Ascending aorta (tissue), 2 donors: Measurements from ENCODE around the gene DTNB. TPM values are rescaled to one million over a fixed set of nuclear protein-coding genes. Genes with fewer than 3 reads are reported as not detected.

Source experiments
- DNase-seq, 2 donors: peaks; one replicate each; pipeline ENCODE4 v3.0.0-alpha.2; 2019; ENCODE audit warnings: low spot score in 2 of 2
- H3K27ac ChIP-seq, 2 donors: fragments of 200-600 bp; sonication (generic); one replicate each; pipeline ENCODE4 v1.5.1; 2016 to 2017; ENCODE audit warnings: mild to moderate bottlenecking in 1 of 2
- H3K27me3 ChIP-seq: fragments of 200-600 bp; sonication (generic); one replicate; pipeline ENCODE4 v1.5.1; 2017
- H3K36me3 ChIP-seq, 2 donors: fragments of 200-600 bp; sonication (generic); one replicate each; pipeline ENCODE4 v1.5.1; 2016
- H3K4me1 ChIP-seq, 2 donors: fragments of 200-600 bp; sonication (generic); one replicate each; pipeline ENCODE4 v1.5.1; 2016 to 2017; ENCODE audit warnings: mild to moderate bottlenecking in 1 of 2
- H3K4me3 ChIP-seq, 2 donors: fragments of 200-600 bp; sonication (generic); one replicate each; pipeline ENCODE4 v1.5.1; 2016 to 2017; ENCODE audit warnings: mild to moderate bottlenecking in 1 of 2
- H3K9me3 ChIP-seq, 2 donors: fragments of 200-600 bp; sonication (generic); one replicate each; pipeline ENCODE4 v1.5.1; 2016
- intact Hi-C: fragments of 100-400 bp; cut with DNase I; formaldehyde crosslinking; loops from one replicate; pipeline ENCODE4 v1.15.1; 2023
- total RNA-seq: library from RNA; depleted of rRNA; stranded (reverse); fragments of >200 nt; gene quantifications from one replicate; pipeline ENCODE4 v1.1.0, GENCODE V29; 2016
- TF ChIP-seq, protein P1 (sequence below), 3 experiments: fragments of 200-600 bp in 2 of 3; fragments of 450-650 bp in 1 of 3; sonication (generic) in 2 of 3; IDR thresholded peaks; one replicate each; pipeline ENCODE4 v1.5.1; 2016 to 2019; ENCODE audit warnings: antibody characterized with exemption in 3 of 3, mild to moderate bottlenecking in 1 of 3, moderate library complexity in 1 of 3

DTNB gene
- total RNA-seq, result 22.7 TPM

- TF ChIP-seq, protein P1, sequence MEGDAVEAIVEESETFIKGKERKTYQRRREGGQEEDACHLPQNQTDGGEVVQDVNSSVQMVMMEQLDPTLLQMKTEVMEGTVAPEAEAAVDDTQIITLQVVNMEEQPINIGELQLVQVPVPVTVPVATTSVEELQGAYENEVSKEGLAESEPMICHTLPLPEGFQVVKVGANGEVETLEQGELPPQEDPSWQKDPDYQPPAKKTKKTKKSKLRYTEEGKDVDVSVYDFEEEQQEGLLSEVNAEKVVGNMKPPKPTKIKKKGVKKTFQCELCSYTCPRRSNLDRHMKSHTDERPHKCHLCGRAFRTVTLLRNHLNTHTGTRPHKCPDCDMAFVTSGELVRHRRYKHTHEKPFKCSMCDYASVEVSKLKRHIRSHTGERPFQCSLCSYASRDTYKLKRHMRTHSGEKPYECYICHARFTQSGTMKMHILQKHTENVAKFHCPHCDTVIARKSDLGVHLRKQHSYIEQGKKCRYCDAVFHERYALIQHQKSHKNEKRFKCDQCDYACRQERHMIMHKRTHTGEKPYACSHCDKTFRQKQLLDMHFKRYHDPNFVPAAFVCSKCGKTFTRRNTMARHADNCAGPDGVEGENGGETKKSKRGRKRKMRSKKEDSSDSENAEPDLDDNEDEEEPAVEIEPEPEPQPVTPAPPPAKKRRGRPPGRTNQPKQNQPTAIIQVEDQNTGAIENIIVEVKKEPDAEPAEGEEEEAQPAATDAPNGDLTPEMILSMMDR (IDR thresholded peaks at IDR 0.05), result no peak
- intact Hi-C loops, result loop anchor here (2.0 to 10.0 kb wide), 5 partner anchors 55 to 1541 kb away; partner anchors contain the start of genes ASXL2, ATRAID, CAD and DNAJC27
- H3K4me3 ChIP-seq, result peak within 1 kb of the TSS; percentile 77 to 85
Measured at GRCh38 chr2:25673300-25674076, at the start of gene DTNB. TSS of gene DTNB (minus strand) at chr2:25673577. CDS start at chr2:25652660, 20,917 bp downstream.

DNA sequence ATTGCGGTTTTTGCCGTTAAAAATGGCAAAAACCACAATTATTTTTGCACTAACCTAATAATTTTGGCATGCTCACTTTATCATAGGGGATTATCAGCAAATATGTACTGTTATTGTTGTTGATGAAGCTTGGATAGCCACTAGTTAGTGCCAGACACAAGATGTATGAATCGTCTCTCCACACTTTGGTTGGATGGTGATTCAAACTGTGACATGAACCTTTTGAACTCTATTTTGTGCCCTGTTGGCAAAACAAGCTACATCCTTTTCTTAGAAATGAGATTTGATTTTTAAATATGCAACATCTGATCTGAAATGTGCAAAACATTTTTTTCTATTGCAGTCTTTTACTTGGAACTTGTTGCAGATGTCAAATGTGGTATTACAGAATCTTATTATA is 48.8 kb upstream of the DTNB start:
- H3K4me3 ChIP-seq, result no peak overlapping the region
- H3K27me3 ChIP-seq, result no peaks in the 10 kb centered on the region
- H3K27ac ChIP-seq, result no peak overlapping the region
- TF ChIP-seq, protein P1 (IDR thresholded peaks at IDR 0.05), result no peak
- intact Hi-C loops, result no loop called here
- no peak for DNase-seq
- no peaks in the 10 kb centered on the region for H3K4me1 ChIP-seq
- no peaks in the 10 kb centered on the region for H3K36me3 ChIP-seq
- H3K9me3 ChIP-seq, result no peaks in the 10 kb centered on the region

More at GRCh38 chr2:25673300-25674076, at the start of gene DTNB:
- peaks cover 8 to 11% of the 10 kb centered on the region in 2 donors for H3K4me1 ChIP-seq
- peak within 1 kb of the TSS; percentile 83 to 84 for H3K27ac ChIP-seq
- no peaks in the 10 kb centered on the region for H3K9me3 ChIP-seq
- H3K27me3 ChIP-seq, result no peaks in the 10 kb centered on the region
- peak; percentile 59 to 92 for DNase-seq
- no peaks in the 10 kb centered on the region for H3K36me3 ChIP-seq

DNA sequence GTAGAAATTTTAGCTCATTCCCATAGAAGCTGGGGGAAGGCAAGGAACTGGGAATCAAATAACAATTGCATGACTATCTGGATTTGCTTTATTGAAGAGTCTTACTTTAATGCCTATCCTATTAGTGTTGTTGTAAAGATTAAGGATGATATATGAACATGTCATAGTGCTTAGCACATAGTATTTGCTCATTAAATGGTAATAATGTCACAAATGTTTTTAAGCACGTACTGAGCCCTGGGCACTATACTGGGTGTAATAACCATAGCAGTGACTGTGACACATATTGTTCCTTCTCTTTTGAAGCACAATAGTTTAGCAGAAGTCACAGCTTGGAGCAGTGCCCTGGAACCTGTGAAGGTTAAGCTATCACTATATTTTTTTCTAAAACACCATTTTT is 47.2 kb upstream of the DTNB start:
- H3K9me3 ChIP-seq, result no peaks in the 10 kb centered on the region
- intact Hi-C loops, result no loop called here
- no peaks in the 10 kb centered on the region for H3K36me3 ChIP-seq
- TF ChIP-seq, protein P1 (IDR thresholded peaks at IDR 0.05), result no peak
- H3K4me3 ChIP-seq, result no peak overlapping the region
- no peaks in the 10 kb centered on the region for H3K27me3 ChIP-seq
- H3K4me1 ChIP-seq, result no peaks in the 10 kb centered on the region
- DNase-seq, result no peak
- H3K27ac ChIP-seq, result no peak overlapping the region

- DNase-seq, result no peak
- Histone ChIP-seq H3K4me1 (no peaks in the 10 kb centered on the region), H3K27me3 (no peaks in the 10 kb centered on the region), H3K9me3 (no peaks in the 10 kb centered on the region), H3K27ac (no peak overlapping the region), H3K4me3 (no peak overlapping the region), H3K36me3 (no peaks in the 10 kb centered on the region)
- TF ChIP-seq, protein P1 (IDR thresholded peaks at IDR 0.05), result no peak
- intact Hi-C loops, result no loop called here
Measured at GRCh38 chr2:25714740-25715139, 41.4 kb upstream of the DTNB start.

GRCh38 chr2:25712455-25712854 is 39.1 kb upstream of the DTNB start:
- no peak overlapping the region for H3K27ac ChIP-seq
- H3K9me3 ChIP-seq, result no peaks in the 10 kb centered on the region
- no peaks in the 10 kb centered on the region for H3K27me3 ChIP-seq
- H3K4me3 ChIP-seq, result no peak overlapping the region
- TF ChIP-seq, protein P1 (IDR thresholded peaks at IDR 0.05), result no peak
- H3K36me3 ChIP-seq, result no peaks in the 10 kb centered on the region
- no peaks in the 10 kb centered on the region for H3K4me1 ChIP-seq
- intact Hi-C loops, result no loop called here
- DNase-seq, result no peak
